GM18499 (cell line): ENCODE results near the gene ASB2.

ENCODE experiments used
- ATAC-seq: cut with Tn5 transposase; IDR thresholded peaks from one replicate; pipeline ENCODE4 v1.9.1; 2021; ENCODE audit warnings: moderate number of reproducible peaks; ENCODE audit not compliant: insufficient read depth, unreplicated experiment

ASB2 gene

DNA sequence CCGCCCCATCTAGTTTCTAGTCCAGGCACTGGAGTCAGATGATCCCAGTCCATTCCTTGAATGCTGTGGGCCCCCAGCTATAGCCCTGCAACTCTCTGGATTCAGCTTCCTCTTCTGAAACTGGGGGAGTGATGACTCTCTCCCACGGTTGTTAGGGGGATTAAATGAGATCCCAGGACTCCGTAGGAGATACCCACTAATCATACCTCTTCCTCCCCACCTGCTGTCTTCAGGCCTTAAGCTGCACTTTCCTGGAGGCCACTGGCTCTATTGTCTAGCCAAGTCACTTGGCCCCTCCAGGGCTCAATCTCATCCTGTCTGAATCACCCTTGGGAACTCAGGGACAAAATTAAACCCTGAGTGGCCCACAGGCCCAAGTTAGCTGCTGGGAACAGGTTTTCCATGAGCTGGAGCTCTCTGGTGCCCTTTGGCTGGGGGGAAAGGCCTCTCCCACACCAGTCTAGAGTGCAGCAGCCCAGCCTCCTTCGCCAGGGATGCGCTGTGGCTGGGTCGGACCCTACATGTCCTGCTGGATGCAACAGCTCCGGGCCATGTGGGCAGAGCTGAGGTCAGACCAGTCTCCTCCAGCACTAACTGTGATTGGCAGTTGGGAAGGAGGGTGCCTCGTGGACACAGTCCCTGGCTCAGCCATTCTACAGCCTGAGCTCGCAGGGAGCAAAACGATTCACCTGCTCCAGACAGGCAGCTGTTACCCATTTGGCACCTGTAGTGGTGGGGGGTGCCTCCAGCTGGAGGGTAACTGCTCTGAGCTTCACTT, 6.0 kb upstream of the ASB2 start:
- ATAC-seq: no peak

GRCh38 chr14:93981316-93982229, 5.2 kb upstream of the ASB2 start:
- no peak for ATAC-seq

GRCh38 chr14:93980456-93981201, 4.3 kb upstream of the ASB2 start:
- no peak for ATAC-seq

DNA sequence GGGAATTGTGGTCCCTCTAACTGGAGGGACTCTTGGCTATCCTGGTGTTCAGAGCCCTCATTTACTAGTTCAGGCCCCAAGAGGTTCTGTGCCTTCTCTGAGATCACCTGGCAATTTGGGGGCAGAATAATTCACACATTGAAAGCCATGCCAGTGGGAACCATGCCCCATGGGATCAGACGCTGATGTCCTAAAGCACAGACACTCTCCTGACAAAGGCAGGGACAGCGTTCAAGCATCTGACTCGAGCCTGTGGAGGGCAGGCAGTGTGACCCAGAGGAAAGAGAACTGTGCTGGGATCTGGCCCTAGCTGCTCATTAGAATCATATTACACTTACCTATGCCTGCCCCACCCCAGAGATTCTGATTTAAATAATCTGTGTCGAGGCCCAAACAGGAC, 2.4 kb upstream of the ASB2 start:
- no peak for ATAC-seq

- no peak for ATAC-seq
Measured at GRCh38 chr14:93977790-93978581, 1.6 kb upstream of the ASB2 start.

DNA sequence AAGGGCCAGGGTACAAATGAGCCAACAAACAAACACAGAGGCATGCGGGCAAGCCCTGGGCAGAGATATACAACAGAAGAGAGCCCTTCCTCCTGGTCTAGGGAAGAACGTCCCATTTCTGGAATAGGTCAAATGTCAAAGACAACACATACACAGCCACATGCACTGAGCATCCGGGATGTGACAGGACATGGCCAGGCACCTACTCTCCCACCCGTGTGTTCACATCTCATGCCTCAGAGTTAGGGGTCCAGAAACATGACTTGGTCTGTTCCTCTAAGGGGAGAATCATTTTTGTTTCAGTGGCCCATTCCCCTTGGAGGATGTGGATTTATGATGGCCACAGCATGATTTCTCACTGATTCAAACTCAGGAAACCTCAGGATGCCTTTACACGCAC, 801 bp upstream of the ASB2 start:
- ATAC-seq: no peak

DNA sequence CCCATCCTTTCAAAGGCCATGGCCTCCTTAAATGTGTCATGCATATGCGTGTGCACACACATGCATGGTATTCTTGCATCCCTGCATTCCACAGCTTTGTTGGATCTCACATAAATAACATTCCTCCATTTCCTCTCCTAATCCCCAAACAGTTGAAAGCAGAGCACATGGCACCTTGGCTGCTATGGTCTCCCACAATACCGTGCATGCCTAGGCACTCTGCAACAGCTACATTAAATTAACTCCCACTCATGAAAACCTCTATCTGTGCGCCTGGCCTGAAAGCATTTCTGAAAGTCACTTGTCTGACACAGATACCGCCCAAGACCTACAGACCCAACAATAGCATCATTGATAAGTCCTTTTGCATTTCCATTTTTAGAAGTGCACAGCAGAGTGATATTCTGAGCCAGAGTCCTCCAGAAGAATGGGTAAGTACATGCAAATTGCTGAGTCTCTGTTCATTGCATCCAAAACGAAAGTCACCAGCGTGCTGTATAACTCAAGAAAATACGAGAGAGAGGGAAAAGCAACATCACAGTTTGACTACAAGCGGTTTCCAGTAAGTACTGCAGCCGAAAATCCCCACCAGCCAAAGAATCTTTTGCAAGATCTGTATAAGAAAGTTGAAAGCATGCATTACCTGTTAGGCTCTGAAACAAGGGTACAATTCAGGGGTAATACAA, 436 bp downstream of the ASB2 start:
- peak; percentile 51 for ATAC-seq

GRCh38 chr14:93974833-93975232, 1.5 kb downstream of the ASB2 start:
- ATAC-seq: no peak

DNA sequence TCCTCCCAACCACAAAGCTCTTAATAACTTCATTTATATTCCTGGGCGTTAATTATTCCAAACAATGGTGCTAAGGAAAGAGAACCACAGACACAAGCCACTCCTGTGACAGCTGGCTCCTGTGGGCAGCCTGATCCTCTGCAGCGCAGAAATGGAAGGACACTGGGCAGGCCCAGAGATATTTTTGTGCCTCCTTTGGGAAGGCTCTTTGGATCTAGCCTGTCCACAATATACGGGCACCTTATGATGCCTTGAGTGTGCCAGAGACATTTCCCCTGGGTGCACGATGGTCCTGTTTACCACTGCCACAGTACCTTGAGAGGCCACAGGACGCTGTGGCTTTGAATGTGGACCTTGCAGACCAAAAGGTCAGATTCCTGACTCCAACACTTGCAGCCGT, 2.1 kb downstream of the ASB2 start:
- ATAC-seq: no peak

GRCh38 chr14:93973607-93974006, 2.8 kb downstream of the ASB2 start:
- no peak for ATAC-seq

GRCh38 chr14:93972618-93973205, 3.7 kb downstream of the ASB2 start:
- no peak for ATAC-seq

DNA sequence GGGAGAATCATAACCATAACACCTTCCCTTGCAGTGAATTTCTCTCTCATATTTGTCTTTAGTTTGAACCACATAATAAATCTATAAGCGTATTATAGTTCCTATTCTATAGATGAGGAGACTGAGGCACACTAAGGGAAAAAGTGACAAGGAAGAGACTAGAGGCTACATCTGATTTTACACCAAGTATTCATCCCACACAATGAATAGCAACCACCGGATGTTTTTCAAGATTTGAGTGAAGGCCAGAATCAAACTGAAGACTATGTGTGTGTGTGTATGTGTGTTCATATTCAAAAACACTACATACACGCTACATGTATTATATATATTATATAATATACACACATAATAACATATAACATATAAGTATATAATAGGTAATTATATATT, 4.7 kb downstream of the ASB2 start:
- ATAC-seq: no peak

DNA sequence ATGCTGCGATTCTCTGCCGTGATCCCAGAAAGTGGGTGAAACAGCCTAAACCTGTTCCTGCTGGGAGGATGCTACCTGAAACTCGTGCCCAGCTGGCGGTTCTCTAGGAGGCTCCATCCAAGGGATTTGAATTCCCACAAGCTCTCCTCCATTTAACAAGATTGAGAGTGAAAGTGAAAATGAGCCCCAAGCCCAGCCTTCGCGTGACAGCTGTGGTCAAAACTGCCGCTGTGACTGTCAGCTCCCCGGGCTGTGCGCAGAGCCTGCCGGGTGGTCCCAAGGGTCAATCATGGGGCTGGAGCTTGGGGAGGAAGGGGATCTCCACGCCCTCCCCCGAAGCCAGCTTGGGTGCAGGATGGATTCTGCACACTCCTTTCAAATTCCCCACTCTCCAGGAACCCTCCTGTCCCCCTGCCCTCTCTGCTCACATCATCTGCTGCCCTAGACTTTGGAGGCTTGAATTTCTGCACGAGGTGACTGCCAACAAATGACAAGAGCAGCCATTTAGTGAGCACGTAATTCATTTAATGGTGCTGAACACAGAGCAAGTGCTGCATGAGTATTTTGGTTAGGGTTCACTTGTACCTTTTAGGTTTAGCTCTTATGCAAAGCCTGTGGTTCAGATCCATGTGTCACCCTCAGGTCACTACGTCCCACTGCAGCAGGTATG, 5.3 kb downstream of the ASB2 start:
- ATAC-seq: no peak

- no peak for ATAC-seq
Measured at GRCh38 chr14:93970585-93970964, 5.8 kb downstream of the ASB2 start.

- ATAC-seq: no peak
Measured at GRCh38 chr14:93969082-93969828, 7.1 kb downstream of the ASB2 start.

GRCh38 chr14:93967637-93968250, 8.6 kb downstream of the ASB2 start:
- peak; percentile 30 for ATAC-seq

GRCh38 chr14:93965946-93966474, 10.4 kb downstream of the ASB2 start:
- ATAC-seq: no peak
